Measurements from ENCODE around the gene NOD2.

GRCh38 chr16:50767197-50767596, 73.8 kb downstream of the NOD2 start:
- TF ChIP-seq CTCF (IDR thresholded peaks at IDR 0.05; ENCODE audit: low read depth, low read length) (no peak), POLR2A (IDR thresholded peaks at IDR 0.05; ENCODE audit: extremely low read depth, insufficient read length) (no peak), MYC (IDR thresholded peaks at IDR 0.05; ENCODE audit: low read depth, low read length) (no peak), MAX (IDR thresholded peaks at IDR 0.05; ENCODE audit: low read depth, low read length) (no peak)
